ENCODE measurements around the gene KIF1A.

DNA sequence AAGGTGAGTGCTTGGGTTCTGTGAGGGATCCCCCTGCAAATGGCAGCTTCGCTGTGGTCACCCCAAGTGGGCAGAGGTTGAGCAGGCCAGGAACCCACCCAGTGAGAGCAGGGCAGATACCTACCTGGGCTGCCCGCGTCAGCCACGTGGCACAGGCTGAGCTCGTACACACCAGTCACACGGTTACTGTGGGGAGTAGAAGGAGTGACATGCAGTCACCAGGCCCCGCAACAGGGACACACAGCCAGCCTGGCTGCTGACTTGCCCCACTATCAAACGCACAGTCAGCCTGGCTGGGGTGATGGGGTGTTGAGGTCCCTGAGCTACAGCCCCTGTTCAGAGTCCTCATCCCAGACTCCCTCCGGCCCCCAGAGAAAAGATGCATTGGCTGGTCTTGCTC lies 96.2 kb downstream of the KIF1A start:
- TF ChIP-seq POLR2A (IDR thresholded peaks at IDR 0.05; ENCODE audit: low read depth, low read length), result no peak
- no peak for TF ChIP-seq POLR2AphosphoS5 (IDR thresholded peaks at IDR 0.05; ENCODE audit: low read depth, low read length)
- TF ChIP-seq TAF1 (IDR thresholded peaks at IDR 0.05; ENCODE audit: borderline replicate concordance, low read depth, low read length), result no peak
